GM12864 (cell line): ENCODE data around the gene SORCS2.

Experiments
- DNase-seq: peaks from one replicate; pipeline ENCODE4 v3.0.0-alpha.2; 2011; ENCODE audit warnings: low read depth
- H3K4me3 ChIP-seq: 2 replicates; pipeline ENCODE4 v1.5.1; 2011; ENCODE audit warnings: mild to moderate bottlenecking, low read depth, low read length, control low read depth
- CTCF ChIP-seq: IDR thresholded peaks from 2 replicates; pipeline ENCODE4 v1.5.1; 2011; ENCODE audit warnings: low read depth, mild to moderate bottlenecking, moderate library complexity, low read length, control low read depth, inconsistent platforms; ENCODE audit errors: missing control alignments

The SORCS2 gene

DNA sequence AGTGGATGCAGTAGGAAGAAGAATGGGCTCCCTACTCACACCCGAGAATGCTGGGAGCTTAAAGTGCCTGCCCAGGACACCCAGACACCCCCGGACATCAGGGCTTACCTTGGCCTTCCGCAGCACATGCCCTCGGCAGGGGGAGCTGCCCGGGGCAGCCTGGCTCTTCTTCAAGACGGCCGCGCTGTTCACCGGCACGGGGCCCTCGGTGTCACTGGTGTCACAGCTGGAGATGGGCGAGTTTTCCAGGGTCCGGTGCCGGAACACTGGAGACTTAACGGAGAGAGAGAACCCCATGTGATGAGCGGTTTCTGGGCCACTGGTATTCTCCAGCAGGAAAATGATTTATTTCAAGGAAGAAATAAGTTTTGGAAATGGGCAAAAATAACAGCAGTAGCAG lies 576.4 kb downstream of the SORCS2 start:
- no peak for TF ChIP-seq CTCF
- no peak for DNase-seq
- H3K4me3 ChIP-seq, result no peak overlapping the region

- DNase-seq, result no peak
- H3K4me3 ChIP-seq, result no peak overlapping the region
- no peak for TF ChIP-seq CTCF
Measured at GRCh38 chr4:7769396-7770223, 577.3 kb downstream of the SORCS2 start.

DNA sequence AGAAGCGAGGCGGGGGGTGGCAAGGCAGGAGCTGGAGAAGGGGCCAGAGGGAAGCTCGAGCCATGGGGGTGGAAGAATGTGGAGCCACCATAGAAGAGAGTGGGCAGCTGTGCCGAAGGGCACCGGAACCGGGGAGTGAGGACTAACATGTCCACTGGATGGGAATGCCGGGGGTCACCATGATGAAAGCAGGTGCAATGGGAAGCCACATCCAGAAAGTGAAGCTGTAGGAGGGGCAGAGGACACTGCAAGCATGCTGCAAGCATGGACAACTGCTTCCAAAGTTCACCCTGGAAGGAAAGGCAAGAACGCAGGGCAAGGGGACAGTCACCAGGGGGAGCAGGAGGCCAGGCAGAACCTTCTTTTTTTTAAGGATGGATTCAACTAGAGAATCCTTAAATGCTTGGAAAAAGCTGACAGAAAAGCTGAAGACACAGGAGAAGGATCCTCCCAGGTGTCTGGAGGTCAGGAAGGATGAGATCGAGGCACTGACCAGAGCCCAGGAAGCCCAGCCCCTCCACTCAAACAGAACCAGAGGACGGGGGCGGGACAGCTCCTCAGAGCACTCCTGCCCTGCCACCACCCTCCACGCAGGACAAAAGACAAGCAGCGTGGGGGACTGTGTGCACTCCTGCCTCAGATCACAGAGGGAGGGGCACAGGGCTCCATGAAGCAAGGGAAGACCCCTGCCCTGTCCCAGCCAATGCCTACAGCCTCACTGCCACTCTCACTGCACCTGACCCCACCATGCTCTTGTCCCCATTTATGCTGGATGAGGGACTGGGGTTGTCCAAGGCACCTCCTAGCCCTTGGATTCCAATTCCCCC lies 578.1 kb downstream of the SORCS2 start:
- no peak for DNase-seq
- no peak overlapping the region for H3K4me3 ChIP-seq
- TF ChIP-seq CTCF, result peak; percentile 65

GRCh38 chr4:7771056-7771455 lies 578.7 kb downstream of the SORCS2 start:
- no peak overlapping the region for H3K4me3 ChIP-seq
- TF ChIP-seq CTCF, result no peak

DNA sequence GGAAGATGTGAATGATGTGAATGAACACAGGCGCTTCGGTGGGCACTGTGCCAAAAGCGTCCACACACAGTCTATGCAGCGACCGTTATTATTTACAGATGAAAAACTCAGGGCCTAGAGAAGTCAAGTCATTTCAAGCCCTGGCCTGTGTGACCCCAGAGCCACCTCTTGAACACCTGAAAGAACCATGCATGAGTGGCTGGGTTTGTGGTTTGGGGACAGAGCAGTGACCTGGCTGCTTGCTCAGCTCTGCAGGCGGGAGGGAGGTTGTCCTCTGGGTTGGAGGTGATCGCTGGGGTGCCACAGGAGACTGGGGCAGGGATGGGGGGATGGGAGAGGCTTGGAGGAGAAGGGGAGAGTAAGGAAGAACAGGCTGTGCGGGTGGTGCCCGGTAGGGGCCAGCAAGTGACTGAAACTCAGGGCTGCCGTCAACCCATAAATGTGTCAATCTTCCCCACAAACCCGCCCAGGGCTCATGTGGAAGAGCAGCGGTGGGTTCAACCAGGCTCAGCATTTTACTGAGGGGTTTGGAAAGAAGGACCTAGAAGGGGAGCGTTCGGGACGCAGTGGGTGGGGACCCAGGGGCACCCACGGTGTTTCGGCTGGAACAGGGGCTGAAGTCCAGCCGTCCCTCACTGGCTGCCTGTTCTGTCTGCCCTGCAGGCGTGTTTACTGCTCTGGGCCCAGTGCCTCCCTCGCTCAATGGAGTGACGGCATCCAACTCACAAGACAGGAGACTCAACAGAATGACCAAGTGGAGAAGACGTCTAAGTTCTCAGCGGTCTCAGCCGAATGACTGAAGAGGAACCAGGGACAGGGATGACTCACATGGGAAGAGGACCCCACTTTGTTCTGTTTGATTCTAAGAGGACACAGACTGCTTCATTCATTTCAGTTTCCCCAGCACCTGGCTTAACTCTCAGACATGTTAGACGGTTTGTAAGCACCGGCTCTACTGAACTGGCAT lies 579.5 kb downstream of the SORCS2 start:
- DNase-seq, result peak; percentile 89
- peak; percentile 15 for TF ChIP-seq CTCF

More at GRCh38 chr4:7771056-7771455, 578.7 kb downstream of the SORCS2 start:
- no peak for DNase-seq

GRCh38 chr4:7772711-7773385 lies 580.5 kb downstream of the SORCS2 start:
- no peak for DNase-seq
- H3K4me3 ChIP-seq, result no peak overlapping the region
- no peak for TF ChIP-seq CTCF

More for the DNA sequence above, 579.5 kb downstream of the SORCS2 start:
- H3K4me3 ChIP-seq, result peak overlapping the region; percentile 4; the same call in 1 of the 2 replicates
